ENCODE data around the gene TNFSF4. TPM values are rescaled to one million over a fixed set of nuclear protein-coding genes. Genes with fewer than 3 reads are reported as not detected.

TNFSF4 gene
- total RNA-seq, 1 donor from 2014 or later: 0.35 TPM

- no peak overlapping the region for H3K4me3 Mint-ChIP-seq (ENCODE audit: unreplicated experiment)
- TF ChIP-seq CTCF (IDR thresholded peaks at IDR 0.05): no peak
- no peak overlapping the region for H3K27ac Mint-ChIP-seq (ENCODE audit: unreplicated experiment)
- no peaks in the 10 kb centered on the region for H3K27me3 Mint-ChIP-seq (ENCODE audit: unreplicated experiment)
- no peaks in the 10 kb centered on the region for H3K36me3 Mint-ChIP-seq (ENCODE audit: unreplicated experiment)
- H3K9me3 Mint-ChIP-seq (ENCODE audit: unreplicated experiment): no peaks in the 10 kb centered on the region
- no peaks in the 10 kb centered on the region for H3K4me1 Mint-ChIP-seq (ENCODE audit: unreplicated experiment)
- no peak for DNase-seq (ENCODE audit: extremely low spot score, unreplicated experiment)
Observed at GRCh38 chr1:173222149-173223030, 15.3 kb upstream of the TNFSF4 start.

DNA sequence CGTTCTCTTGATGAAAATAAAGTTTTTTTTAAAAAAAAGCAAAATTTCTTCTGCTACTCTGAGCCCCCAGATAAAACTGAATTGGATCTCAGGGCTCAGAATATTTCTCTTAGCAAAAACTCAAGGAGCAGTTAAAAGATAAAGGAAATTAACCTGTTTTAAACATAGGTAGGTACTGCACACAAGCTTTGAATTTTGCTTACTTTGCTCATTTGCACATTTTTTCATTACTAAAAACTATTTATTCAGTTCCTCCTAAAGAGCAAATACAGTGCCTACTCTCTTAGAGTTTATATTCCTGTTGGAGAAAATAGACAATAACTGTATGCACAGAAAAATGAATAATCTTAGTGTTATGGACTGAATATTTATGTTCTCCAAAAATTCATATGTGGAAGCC, 13.0 kb upstream of the TNFSF4 start:
- no peak overlapping the region for H3K27ac Mint-ChIP-seq (ENCODE audit: unreplicated experiment)
- no peak for DNase-seq (ENCODE audit: extremely low spot score, unreplicated experiment)
- TF ChIP-seq CTCF (IDR thresholded peaks at IDR 0.05): no peak
- no peaks in the 10 kb centered on the region for H3K9me3 Mint-ChIP-seq (ENCODE audit: unreplicated experiment)
- no peaks in the 10 kb centered on the region for H3K27me3 Mint-ChIP-seq (ENCODE audit: unreplicated experiment)
- H3K4me3 Mint-ChIP-seq (ENCODE audit: unreplicated experiment): no peak overlapping the region
- no peaks in the 10 kb centered on the region for H3K4me1 Mint-ChIP-seq (ENCODE audit: unreplicated experiment)
- H3K36me3 Mint-ChIP-seq (ENCODE audit: unreplicated experiment): no peaks in the 10 kb centered on the region

DNA sequence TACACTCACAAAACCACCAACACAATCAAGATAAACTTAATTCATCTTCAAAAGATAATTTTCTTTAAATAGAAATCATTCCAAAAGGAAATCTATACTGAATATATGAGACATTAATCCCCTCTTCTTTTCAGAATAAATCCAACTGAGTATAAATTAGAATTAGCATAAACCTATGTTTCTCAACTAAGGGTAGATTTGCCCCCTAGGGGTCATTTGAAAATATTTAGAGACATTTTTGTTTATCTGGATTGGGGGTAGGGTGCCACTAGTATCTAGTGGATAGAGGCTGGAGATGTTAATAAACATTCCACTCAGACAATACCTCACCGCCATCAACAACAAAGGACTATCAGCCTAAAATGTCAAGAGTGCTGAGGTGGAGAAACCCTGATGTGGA, 6.5 kb upstream of the TNFSF4 start:
- H3K27ac Mint-ChIP-seq (ENCODE audit: unreplicated experiment): no peak overlapping the region
- peaks cover 3% of the 10 kb centered on the region for H3K27me3 Mint-ChIP-seq (ENCODE audit: unreplicated experiment)
- H3K4me1 Mint-ChIP-seq (ENCODE audit: unreplicated experiment): no peaks in the 10 kb centered on the region
- no peak overlapping the region for H3K4me3 Mint-ChIP-seq (ENCODE audit: unreplicated experiment)
- H3K9me3 Mint-ChIP-seq (ENCODE audit: unreplicated experiment): no peaks in the 10 kb centered on the region
- no peak for TF ChIP-seq CTCF (IDR thresholded peaks at IDR 0.05)
- DNase-seq (ENCODE audit: extremely low spot score, unreplicated experiment): no peak
- H3K36me3 Mint-ChIP-seq (ENCODE audit: unreplicated experiment): no peaks in the 10 kb centered on the region

GRCh38 chr1:173212952-173213491, 5.9 kb upstream of the TNFSF4 start:
- Mint-ChIP-seq H3K27ac (ENCODE audit: unreplicated experiment) (no peak overlapping the region), H3K36me3 (ENCODE audit: unreplicated experiment) (no peaks in the 10 kb centered on the region), H3K27me3 (ENCODE audit: unreplicated experiment) (peaks cover 3% of the 10 kb centered on the region), H3K9me3 (ENCODE audit: unreplicated experiment) (no peaks in the 10 kb centered on the region), H3K4me3 (ENCODE audit: unreplicated experiment) (no peak overlapping the region), H3K4me1 (ENCODE audit: unreplicated experiment) (no peaks in the 10 kb centered on the region)
- TF ChIP-seq CTCF (IDR thresholded peaks at IDR 0.05): no peak
- DNase-seq (ENCODE audit: extremely low spot score, unreplicated experiment): no peak

- DNase-seq (ENCODE audit: extremely low spot score, unreplicated experiment): no peak
- Mint-ChIP-seq H3K4me1 (ENCODE audit: unreplicated experiment) (peaks cover 2% of the 10 kb centered on the region), H3K27ac (ENCODE audit: unreplicated experiment) (no peak overlapping the region), H3K4me3 (ENCODE audit: unreplicated experiment) (no peak overlapping the region), H3K27me3 (ENCODE audit: unreplicated experiment) (peaks cover 3% of the 10 kb centered on the region), H3K36me3 (ENCODE audit: unreplicated experiment) (no peaks in the 10 kb centered on the region), H3K9me3 (ENCODE audit: unreplicated experiment) (no peaks in the 10 kb centered on the region)
- no peak for TF ChIP-seq CTCF (IDR thresholded peaks at IDR 0.05)
Observed at GRCh38 chr1:173210716-173211231, 3.6 kb upstream of the TNFSF4 start.
